ENCODE measurements around the gene OPCML.

The OPCML gene

DNA sequence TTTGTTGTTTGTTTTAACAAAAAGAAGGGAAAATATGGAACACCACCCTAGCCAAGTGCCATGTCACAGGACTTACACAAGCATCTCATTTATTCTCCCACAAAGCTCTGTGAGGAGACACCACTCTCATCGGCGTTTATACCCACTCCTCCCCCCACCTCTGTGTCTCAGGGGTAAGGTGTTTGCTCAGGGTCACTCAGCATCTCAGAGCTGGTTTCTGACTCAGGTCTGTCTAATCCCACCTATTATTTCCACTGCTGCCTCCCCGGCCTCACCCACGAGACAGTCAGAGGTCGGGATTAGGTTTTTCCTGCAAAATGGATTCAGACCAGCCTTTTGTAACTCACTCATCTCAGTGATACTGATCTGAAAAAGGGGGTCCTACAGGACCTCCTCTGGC, 786.0 kb downstream of the OPCML start:
- no peak for DNase-seq (ENCODE audit: low read depth, low spot score)

DNA sequence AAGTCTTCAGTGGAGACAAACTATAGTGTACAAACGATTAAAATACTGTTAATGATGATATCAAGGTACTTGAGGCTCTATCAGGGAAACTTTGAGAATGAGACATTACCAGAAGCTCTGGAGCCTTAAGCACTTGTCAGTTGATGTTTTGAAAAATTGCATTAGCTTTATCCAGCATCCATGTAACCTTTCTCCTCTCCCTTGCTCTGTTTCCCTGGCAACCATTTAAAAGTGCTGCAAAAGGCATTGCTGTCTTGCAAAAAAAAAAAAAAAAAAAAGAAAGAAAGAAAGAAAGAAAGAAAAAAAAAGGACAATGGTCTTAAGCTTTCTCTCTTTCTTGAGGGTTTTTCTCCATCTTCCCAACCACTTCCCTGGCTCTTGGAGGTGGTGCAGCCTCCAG, 787.0 kb downstream of the OPCML start:
- no peak for DNase-seq (ENCODE audit: low read depth, low spot score)

DNA sequence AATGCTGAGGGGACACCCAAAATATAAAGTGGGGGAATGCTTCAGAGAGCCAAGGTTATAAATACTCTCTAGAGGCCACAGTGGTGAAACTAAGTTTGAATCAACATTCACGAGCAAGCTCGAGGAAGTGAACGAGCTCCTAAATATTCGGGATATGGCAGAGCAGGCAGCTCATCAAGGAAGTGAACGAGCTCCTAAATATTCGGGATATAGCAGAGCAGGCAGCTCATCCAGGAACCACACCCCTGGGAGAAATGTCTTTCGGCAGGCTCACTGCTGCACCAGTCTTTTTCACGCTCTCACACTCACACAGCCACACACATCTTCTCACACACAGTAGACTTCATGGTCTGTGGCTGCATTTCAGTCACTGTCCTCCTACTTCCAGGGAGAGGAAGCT, 787.5 kb downstream of the OPCML start:
- no peak for DNase-seq (ENCODE audit: low read depth, low spot score)

DNA sequence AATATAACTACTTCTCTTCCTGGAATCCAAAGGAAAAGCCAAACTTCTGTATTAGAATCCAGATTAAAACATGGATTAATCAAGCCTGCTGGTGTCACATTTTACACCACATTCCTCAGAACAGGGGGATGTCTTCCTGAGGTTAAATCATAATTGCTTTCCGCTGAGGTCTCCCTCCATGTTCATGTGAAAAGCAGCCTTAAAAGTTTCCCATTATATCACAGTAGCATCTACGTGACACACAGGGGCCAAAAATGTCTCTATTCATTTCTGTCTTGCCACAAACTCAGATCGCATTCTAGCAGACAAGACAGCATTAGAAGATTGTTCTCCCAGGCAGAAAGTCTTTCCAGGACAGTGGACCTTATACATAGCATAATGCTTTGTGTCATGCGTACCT, 788.7 kb downstream of the OPCML start:
- DNase-seq (ENCODE audit: low read depth, low spot score): no peak

DNA sequence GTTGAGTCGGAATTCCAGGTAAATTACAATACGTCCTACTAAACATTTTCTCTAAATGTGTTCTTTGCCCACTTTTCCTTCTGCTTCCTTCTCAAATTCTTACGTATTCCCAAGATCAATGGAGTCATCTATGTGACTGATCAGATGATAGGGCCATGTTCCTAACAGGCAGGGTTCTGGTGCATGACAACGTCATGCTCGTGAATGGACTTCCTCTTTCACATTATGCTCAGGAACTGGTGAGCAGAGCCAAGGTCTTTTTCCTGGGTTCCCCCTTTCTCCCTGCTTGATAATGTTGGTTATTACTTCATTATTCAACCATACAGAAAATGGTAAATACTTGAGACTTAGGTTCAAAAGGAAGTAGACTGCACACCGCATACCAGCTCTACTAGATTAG, 789.4 kb downstream of the OPCML start:
- no peak for DNase-seq (ENCODE audit: low read depth, low spot score)

DNA sequence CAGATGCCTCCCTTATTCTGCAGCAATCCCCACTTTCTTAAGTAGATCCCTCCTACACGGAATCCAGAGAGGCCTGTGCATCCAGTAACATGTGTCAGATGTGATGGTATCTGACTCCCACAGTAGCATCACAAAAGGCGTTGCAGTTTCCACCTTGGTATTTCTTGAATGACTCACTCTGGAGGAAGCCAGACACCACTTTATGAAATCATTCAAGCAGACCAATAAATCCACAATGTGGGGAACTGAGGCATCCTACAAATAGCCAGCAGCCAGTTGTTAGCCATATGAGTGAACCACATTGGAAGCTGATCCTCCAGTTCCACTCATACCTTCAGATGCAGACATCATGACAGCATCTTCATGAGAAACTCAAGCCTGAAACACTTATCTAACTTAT, 798.1 kb downstream of the OPCML start:
- DNase-seq (ENCODE audit: low read depth, low spot score): no peak

DNA sequence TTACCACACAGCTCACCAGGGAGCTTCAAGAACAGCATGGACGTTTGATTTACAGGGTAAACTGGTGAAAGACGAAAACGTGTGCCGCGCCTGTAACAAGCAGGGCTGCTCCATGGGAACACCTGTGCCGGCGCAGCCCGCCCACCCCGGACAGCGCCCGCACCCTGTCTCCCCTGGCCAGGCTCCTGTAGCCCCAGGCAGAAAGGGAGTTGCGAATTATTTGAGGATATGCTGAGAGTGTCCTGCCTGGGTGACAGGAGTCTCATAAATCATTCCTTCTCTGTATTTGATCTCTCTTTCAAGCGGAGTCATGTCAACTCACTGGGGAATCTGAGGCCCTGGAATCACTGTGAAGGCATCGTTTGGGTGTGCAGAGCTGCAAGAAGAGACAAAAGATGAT, 804.3 kb downstream of the OPCML start:
- no peak for DNase-seq (ENCODE audit: low read depth, low spot score)

DNA sequence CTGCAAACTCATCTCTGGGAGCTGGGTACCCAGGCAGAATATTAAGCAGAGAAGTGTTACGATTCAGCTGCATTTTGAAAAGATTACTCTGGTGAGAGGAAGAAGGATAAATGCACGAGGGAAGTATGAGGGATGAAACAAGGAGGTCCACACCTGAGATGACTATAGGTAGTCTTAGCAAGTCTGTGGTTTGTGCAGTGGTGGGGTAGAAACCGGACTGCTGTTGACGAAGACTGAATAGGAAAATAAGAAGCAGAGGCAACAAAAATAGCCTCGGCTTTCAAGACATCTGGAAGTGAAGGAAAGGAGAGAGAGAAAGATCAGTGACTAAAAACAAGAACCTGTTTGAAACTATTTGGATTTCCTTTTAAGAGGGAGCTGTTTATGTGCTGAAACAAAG, 810.8 kb downstream of the OPCML start:
- no peak for DNase-seq (ENCODE audit: low read depth, low spot score)

DNA sequence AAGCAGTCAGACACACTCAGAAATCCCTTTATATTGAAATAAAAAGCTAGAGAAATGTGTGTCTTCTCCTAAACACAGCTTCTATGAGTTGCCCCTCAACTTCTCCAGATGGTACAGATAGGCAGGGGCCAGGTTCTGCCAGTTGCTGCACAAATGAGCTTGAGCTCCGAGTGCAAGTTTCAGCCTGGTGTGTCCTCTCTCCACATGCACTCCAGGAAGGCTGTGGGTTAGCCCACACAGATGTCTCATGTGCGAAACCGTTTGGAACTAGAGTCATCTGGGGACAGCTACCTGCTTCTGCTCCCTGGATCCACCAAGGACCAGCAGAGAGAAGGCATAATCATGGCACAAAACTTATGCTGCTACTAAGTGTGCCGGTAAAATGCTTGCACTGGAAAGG, 812.6 kb downstream of the OPCML start:
- no peak for DNase-seq (ENCODE audit: low read depth, low spot score)

DNA sequence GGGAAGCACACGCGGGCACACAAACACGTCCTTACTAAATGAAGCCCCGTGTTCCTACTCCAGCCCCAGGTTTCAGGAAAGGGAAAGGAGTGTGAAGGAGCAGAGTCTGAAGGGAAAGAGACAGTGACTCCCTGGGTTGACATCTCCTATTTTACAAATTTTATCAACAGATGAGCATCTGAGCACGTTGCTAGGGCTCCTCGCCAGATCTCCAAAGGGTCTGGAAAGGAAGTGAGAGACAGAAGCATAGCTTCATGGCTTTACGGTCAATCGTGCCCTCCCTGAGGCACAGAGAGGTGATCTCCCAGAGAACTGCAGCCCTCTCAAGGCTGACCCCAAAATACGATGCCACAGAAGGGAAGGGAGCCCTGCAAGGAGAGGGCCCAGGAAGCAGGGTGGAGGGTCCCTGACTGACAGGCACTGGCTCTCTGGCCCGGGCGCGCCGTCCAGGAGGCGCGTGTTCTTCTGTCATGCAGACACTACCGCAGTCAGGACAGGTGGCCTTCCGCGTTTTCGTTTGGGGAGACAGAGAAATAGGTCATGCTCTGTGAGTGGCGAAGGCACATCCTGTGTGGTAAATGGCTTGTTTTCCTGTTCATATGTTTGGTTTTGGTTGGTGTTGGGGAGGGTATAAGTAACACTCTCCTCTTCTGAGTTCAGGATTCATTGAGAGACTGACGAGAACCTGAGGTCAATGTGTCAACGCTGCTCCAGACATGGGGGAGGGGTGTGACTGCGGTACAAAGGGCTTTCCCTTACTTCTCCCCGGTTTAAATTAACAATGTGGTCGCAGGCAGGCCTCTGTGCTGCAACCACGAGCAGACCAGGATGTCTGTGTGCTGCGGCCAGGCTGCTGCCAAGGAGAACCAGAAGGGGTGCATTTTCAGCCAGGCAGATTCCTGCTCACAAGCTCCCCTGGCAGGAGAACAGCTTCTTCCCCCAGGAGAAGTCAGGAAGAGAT, 813.3 kb downstream of the OPCML start:
- DNase-seq (ENCODE audit: low read depth, low spot score): no peak

DNA sequence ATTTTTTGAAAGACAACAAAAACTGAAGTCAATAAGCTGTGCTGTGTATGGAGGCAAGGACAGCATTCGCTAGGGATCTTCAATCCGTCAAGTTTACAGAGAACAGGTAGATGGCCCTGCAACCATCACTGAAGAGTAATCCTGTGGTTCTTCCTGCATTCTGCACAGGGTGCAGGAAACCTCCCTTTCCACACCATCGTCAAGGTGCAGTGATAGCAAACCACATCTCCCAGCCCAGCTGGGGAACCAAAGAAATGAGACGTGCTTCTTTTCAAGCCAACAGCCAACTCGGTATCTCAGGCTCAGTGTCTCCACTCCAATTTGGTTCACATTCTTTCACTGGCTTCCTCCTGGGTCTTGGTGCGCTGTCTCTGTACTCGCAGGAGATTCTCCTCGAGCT, 814.5 kb downstream of the OPCML start:
- DNase-seq (ENCODE audit: low read depth, low spot score): no peak

DNA sequence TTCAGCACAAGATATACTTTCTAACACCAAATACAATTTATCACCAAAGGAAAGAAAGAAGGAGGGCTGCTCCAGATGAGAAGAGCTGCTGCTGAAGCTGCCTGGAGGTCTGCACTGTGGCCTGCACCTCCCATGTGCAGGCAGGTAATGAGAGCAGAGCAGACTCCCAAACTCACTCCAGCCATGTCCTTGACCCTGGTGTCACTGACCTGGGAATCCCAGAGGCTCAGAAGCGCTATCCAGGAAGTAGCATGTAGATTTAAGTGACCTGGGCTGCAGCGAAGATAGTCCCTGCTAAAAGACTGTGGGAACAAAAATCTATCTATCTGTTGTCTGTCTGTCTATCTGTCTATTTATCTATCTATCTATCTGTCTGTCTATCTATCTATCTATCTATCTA, 816.3 kb downstream of the OPCML start:
- DNase-seq (ENCODE audit: low read depth, low spot score): no peak

DNA sequence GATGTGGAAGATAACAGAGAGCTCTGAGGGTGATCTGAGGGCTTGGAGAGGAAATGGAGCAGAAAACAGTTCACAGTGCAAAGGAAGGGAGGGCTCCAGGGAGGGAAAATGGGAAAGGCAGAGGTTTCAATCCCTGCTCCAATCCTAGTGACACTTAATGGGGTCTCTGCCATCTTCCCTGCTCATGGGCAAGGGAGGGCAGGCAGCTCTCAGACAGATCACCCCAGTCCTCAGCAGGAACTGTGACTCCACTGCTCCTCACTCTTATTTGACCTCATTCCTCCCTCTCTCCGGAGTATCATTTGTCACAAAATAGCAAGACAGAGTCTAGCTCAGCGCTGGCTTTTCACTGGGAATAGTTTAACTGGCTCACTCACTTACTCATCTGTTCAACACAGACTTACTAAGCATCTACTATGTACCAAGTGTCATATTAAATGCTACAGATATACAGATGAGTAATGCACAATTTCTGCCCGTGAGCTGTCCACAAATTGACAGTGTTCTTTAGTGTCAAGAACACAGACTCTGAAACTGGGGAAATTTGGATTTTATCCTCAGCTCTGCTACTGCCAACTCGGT, 817.4 kb downstream of the OPCML start:
- no peak for DNase-seq (ENCODE audit: low read depth, low spot score)

DNA sequence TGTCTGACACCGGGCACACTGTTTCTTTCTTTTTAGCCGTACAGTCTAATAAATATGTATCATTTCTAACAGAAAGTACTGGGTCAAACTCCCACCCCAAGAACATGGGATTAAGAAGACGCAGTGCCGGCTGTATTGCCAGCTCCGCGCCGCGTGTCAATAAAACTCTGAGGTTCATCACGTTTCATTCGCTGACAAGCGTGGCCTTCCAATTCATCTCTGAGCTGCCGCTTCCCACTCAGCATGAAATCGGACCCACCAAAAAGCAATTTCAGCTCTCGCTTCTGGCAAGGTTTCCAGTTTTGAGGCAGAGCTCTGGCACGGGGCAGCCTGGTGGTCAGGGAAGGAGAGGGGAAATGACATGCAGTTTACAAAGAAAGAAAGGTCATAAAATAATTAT, 819.8 kb downstream of the OPCML start:
- DNase-seq (ENCODE audit: low read depth, low spot score): no peak

DNA sequence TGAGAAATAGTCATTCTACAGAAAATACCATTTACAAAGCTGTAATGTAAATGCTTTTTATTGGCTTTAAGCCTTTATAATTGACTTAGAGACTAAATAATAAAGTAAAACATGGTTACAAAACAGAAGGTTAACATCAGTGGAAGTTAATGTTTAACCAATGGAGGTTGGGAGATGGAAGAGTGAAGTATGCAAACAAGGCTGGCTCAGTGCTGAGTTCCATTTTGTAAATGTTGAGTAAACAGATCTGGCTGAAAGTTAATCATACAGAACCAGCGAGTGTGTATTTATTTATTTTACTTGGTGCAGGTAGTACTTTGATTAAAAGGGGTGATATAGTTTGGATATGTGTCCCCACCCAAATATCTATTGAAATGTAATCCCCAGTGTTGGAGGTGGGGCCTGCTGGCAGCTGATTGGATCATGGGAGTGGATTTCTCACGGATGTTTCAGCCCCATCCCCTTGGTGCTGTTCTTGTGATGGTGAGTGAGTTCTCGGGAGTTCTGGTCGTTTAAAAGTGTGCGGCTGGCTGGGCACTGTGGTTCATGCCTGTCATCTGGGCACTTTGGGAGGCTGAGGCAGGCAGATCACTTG, 827.4 kb downstream of the OPCML start:
- DNase-seq (ENCODE audit: low read depth, low spot score): no peak

DNA sequence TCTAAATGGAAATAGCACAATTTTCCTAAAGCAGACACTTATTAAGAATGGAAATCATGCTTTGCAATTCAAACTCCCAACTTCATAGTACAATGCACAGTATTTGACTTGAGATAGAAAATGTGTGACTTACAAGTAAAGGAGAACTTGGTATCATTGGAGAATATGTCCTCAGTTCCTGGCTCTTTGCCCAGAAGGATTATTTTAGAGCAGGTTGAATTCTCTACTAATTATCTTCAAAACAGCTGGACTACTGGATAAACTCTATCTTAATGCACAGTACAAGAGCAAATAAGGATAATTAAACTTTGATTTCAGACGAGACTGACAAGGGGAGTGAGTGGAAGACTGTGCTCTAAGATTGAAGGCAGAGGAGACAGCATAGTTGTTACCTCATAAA, 839.4 kb downstream of the OPCML start:
- DNase-seq (ENCODE audit: low read depth, low spot score): no peak

DNA sequence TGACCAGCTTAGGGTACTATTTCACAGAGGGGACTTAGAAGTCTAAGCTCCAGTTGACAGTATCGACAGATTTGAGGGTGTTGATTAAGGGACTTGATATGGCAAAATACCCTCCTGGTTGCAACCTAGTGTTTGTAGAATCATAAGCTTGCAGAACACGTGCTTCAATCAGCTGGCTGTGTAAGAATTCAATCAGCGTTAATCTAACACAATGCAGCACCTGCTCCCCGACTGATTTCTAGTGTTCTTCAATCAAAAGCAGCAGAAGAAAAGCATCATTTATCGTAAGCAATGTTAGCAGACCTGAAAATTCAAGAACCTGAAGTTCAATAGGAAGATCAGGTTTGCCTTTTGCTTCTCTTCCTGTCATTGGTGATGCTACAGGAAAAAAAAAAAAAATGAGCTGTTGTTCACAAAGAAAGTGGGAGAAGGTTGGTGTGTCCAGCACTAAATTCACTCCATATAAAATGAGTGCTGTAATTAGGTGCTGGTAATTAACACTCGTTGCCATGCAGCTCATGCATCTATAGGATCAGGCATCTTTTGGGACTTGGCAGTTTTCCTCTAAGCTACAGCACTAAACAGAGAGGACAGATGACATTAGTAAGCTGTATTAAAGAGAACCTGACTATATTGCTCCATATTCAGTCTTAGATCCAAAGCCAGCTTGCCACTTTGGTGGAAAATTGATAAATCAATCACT, 840.3 kb downstream of the OPCML start:
- DNase-seq (ENCODE audit: low read depth, low spot score): no peak

DNA sequence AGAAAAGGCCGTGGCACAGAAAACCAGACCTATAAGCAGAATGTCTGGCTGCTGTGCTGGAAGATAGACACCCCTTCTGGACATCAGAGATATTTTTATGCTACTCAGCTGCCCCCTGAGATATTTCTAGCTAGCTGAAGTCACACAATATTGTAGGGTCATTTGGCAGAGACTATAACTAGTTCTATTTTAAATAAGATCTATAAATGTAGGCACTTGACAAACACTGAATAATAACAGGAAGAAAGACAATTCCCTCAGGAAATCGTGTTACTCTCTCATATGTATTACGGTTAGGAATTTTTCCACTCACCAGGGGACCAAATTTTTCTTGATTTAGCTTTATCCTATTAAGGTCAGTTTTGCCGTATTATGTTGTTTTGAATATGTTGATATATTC, 845.4 kb downstream of the OPCML start:
- peak; percentile 10 for DNase-seq (ENCODE audit: low read depth, low spot score)

DNA sequence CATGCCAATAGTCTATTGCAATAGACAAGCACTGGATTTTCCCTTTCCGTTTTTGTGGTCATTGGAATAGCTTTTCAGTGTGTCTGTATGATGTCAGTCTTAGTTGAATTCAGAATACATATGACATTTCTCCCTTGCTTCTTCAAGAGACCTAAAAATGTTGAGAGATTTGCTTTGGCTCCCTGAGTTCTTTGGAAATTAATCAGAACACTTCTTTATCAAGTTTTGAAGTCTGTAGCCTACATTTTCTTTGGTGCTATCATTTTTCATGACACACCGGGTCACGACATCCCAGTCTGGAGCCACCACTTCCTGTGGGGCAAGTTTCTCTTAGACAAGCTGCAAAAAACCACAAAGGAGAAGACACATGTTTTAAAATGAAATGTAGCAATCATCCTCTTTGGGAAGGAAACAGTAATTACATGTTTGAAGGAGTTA, 847.1 kb downstream of the OPCML start:
- no peak for DNase-seq (ENCODE audit: low read depth, low spot score)

DNA sequence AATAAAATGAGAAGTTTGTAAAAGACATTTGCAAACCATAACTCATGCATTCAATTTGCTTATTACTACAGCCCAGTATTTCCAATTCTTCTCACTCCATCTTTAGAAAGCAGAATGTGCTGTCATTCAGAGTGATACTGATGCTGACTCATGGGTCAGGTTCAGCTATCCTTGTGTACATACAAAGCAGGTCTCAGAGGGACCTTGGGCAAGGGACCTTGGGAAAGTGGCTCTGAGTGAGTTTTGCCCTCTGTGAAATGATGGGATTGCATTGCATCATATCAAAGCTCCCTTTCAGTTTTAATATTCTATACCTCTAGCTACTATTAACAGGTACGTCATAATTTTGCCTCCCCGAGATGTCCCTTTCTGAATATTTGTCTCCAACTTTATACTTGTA, 848.7 kb downstream of the OPCML start:
- no peak for DNase-seq (ENCODE audit: low read depth, low spot score)

DNA sequence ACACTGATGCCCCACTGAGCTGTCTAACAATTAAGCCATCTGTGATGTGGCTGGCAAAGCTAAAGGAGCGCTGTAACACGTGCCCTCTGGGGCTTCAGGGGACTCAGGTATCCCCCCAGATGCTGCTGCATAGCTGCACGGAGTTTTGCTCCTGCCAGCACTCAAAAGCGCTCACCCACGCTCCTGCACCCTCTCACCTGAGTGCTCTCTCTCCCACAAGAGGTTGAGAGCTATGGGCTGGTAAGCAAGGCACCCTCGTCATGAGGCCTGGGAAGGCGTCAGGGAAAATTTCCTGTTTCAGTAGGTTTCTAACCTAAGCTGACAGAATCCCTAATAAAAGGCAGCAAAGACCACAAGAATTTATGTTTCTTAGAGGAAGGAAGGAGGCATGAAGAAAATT, 850.3 kb downstream of the OPCML start:
- no peak for DNase-seq (ENCODE audit: low read depth, low spot score)

DNA sequence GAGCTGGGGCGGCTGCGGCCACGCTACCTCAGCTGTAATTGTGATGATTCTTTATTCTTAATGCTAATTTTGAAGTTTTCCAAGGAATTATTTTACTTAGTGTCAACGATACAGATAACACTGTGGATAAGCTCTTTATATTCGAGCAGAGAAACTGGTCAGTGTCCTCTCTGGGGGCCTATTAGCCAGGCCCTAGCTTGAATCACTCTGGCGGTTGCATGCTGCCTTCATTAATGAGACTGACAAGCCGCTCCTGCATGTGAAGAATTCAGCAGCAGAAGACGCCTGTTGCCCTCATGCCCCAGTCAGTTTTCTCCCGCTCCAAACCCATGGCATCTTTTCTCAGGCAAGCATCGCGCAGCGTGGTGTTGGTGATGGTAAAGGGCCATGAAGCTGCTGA, 851.7 kb downstream of the OPCML start:
- no peak for DNase-seq (ENCODE audit: low read depth, low spot score)

Data from brain pericyte (primary cell).